COLO668 (cell line): ENCODE results near the gene EARS2.
"Not testable (repeated sequence)": the region's sequence is repeated elsewhere in the genome, so short reads cannot be mapped to it uniquely, and the experiment has no call there.

Experiments used
- DNase-seq: peaks from one replicate; lab custom pipeline; 2025; ENCODE audit not compliant: unreplicated experiment; lab: John Stamatoyannopoulos, UW

Gene EARS2

DNA sequence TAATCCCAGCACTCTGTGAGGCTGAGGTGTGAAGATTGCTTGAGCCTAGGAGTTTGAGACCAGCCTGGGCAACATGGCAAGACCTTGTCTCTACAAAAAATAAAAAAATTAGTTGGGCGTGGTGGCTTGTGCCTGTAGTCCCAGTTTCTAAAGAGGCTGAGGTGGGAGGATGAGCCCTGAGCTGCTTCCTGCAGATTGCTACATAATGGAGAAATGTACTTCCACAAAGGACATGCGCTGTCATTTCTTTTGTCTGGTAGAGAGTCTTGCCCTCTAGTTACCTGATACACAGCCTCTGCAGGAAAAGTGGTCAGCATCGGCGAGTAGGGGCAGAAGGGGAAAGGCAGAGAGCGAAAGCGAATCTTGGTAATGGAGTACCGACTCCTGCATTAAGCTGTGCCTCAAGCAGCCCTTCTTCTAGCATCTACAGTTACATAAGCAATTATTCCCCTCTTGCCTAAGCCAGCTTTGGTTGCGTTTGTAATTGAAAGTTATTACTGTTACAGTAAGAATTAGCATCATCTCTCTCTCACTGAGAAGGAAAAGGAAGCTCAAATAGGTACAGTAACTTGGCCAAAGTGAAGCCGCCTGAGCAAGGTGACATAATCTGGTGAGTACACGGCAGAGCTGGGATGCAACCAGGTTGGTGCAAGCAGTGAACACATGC lies 28.4 kb downstream of the EARS2 start:
- DNase-seq: no peak

DNA sequence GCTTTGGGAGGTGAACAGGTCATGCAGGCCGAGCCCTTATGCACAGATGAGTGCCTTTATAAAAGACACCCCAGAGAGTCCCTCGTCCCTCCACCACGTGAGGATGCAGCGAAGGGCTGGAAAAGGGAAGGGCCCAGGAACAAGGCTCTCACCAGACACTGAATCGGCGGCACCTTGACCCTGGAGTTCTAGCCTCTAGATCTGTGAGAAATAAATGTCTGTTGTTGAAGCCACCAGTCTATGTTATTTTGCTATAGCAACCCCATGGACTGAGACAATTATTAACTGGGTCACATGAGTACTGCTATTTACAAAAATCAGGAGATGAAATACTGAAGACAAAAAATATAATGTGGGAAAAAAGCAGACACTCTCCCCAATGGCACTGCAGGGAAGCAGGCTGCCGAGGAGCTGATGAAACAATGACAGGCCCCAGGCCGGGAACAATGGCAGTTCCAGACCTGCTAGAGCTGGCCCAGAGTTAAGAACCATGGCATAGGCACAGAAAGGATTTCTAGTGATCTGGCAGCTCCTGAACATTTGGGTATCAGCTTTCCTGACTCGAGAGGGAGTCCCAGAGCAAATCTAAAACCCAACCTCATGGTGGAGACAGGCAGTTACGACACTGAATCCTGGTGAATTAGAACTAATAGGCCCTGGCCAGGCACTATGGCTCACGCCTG lies 29.0 kb downstream of the EARS2 start:
- DNase-seq: no peak

DNA sequence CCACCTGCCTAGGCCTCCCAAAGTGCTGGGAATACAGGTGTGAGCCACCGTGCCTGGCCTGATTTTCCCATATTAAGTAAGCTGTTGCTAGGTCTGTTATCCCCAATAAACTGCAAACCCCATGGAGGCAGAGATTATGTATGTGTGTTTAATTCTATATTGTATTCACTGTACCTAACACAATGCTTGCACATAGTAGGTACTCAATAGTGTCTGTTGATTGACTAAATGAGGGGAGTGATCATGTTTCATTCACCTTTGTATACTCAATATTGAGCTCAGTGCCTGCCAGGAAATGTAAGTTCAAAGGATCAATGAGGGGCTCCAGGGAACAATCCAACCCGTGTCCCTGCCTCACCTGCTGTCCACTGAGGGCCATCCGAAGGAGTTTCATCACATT lies 32.3 kb downstream of the EARS2 start:
- no peak for DNase-seq

DNA sequence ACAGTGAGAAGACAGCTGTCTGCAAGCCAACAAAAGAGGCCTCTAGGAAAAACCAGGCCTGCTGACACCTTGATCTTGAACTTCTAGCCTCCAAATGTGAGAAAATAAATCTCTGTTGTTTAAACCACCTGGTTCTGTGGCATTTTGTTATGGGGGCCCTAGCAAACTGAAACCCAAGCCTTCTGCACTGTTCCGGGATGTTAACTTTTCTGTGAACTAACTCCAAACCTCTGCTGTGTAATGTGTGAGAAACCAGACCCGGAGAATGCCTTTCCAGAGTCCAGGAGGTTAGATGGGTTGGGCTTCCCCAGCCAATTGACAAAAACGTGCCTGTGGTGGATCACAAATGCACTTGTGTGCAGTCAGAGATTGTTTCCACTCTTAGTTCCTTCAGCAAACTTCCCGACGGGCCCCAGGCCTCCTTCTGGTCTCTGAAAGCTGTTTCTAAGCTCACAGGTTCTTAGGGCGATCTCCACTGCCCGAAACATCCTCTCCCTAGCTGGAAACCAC lies 33.2 kb downstream of the EARS2 start:
- no peak for DNase-seq

DNA sequence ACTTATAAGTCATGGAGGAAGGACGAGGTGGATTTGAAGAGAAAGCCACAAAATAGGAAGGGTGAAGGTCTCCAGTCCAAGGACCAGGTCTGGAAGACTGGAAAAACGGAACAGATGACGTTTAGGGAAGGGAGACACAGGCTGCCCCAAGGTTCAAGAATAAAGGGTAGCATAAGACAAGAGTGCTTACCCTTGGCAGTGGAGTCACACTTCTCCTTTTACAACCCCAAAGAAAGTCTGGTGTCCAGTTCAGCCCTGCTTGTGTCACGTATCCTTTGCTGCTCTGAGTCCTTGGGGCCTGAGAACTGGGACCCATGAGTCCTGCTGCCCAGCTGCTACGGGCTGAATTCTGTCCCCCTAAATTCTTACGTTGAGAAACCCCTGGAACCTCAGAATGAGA lies 33.8 kb downstream of the EARS2 start:
- DNase-seq: no peak

DNA sequence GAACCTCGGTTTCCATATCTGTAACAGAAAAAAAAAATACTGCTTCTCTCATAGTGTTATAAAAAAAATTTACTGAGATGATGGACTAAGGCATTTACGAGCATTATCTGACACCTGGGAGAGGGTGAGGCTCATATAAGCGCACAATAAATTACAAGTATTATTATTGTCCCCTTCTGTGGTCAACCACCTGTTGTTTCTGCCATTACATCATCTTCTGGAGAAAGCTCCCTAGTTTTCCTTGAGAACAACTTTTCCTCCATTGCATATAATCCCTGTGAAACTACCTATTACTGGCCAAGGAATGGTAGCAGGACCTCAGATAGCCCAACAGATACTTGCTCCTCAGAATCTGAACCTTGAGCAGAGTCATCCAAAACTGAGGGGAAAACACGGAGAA lies 35.2 kb downstream of the EARS2 start:
- no peak for DNase-seq

DNA sequence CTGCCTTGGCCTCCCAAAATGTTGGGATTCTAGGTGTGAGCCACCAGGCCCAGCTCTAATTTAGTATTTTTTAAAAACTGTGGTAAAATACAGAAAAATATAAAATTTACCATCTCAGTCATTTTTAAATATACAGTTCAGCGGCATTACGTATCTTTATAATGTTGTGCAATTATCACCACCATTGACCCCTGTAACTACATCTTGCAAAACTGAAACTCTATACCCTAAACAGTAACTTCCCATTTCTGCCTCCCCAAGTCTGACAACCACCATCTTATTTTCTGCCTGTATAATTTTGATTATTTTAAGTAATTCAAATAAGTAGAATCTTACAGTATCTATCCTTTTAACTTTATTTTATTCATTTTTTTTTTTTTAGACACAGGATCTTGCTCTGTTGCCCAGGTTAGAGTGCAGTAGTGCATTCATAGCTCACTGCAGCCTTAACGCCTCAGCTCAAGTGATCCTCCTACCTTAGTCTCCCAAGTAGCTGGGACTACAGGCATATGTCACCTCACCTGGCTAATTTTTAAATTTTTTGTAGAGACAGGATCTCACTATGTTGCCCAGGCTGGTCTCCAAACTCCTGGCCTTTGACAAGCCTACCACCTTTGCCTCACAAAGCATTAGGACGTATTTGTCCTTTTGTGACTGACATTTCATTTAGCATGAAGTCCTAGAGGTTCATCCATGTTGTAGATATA lies 36.0 kb downstream of the EARS2 start:
- no peak for DNase-seq

DNA sequence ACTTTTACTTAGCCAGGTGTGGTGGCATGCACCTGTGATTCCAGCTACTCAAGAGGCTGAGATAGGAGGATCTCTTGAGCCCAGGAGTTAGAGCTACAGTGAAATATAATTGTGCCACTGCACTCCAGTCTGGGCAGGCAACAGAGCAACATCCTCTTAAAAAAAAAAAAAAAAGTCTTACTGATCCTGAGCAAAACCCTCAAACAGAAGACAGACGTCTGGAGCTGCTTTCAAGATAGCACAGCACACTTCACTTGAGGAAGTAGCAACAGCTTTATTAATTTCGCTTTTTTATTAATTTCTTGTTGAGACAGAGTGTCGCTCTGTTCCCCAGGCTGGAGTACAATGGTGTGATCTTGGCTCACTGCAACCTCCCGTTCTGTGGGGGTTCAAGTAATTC lies 36.6 kb downstream of the EARS2 start:
- DNase-seq: no peak

DNA sequence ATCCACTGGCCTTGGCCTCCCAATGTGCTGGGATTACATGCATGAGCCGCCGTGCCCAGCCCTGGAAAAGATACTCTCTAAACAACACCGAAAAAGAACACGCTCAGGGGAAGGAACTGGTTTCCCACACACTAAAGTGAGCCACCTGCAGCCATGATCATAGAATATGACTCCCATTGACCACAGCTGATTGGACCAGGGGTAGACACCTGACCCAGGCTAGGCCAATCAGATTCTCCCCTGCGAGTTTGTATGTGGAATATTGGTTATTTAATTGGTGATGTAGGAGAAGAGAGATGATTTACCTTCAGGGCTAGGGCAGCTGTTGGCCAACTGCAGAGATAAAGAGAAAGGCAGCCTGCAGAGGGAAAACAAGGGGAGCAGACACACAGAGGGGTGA lies 37.9 kb downstream of the EARS2 start:
- no peak for DNase-seq

DNA sequence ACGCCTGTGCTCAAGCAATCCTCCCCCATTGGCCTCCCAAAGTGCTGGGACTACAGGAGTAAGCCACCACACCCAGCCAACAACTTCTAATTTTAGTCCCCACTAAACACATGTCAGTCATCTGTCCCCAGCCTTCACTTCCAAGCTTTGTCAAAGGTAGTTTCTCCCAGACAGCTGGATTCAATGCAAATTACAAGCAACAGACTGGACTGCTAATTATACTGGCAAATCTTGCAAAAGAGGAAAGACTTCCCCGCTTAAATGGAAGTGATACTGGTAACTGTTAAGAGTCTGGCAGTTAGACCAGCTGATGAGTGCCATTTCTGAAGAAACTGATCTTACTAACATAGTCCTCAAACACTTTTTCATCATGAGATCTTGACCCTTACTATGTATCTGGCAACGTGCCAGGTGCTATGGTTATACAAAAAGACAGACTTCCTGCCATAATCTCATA lies 38.7 kb downstream of the EARS2 start:
- DNase-seq: no peak

DNA sequence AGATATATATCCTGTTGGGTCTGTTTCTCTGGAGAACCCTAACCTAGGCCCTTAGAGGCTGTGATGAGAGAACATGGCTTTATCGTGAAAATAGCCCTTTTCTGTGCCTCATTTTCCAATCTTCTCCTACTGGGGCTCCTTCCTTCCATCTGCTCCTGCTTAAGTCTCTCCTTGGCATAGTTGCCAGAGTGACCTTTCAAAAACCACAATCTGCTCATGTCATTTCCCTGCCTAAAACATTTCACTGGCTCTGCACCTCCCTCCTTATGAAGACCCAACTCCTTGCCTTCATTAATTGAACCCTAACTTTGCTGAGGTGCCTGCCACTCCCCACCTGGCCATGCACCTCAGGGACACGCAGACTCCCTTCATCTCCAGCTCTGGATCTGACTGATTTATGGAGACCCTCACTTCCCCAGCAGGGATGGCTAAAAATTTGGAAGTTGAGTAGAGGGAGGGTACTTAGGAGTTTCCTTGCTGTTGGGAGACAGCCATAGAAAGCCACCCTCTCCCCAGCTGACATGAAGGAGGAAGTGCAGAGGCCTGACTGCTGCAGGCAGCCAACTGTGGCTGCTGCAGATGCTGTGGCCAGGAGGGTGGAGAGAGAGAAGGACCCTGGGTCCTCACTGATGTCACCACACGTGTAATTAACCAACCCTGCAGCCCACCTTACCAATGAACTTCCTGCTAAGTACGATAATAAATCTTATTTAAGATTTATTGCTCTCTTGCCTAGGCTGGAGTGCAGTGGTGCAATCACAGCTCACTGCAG lies 40.6 kb downstream of the EARS2 start:
- no peak for DNase-seq

DNA sequence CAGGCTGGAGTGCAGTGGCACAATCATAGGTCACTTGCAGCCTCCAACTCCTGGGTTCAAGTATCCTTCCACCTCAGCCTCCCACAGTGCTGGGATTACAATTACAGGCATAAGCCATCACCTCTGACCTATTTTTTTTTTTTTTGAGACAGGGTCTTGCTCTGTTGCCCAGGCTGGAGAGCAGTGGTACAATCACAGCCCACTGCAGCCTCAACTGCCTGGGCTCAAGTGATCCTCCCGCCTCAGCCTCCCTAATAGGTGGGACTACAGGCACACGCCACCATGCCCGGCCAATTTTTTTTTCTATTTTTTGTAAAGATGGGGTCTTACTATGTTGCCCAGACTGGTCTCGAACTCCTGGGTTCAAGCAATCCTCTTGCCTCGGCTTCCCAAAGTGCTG lies 41.3 kb downstream of the EARS2 start:
- no peak for DNase-seq

DNA sequence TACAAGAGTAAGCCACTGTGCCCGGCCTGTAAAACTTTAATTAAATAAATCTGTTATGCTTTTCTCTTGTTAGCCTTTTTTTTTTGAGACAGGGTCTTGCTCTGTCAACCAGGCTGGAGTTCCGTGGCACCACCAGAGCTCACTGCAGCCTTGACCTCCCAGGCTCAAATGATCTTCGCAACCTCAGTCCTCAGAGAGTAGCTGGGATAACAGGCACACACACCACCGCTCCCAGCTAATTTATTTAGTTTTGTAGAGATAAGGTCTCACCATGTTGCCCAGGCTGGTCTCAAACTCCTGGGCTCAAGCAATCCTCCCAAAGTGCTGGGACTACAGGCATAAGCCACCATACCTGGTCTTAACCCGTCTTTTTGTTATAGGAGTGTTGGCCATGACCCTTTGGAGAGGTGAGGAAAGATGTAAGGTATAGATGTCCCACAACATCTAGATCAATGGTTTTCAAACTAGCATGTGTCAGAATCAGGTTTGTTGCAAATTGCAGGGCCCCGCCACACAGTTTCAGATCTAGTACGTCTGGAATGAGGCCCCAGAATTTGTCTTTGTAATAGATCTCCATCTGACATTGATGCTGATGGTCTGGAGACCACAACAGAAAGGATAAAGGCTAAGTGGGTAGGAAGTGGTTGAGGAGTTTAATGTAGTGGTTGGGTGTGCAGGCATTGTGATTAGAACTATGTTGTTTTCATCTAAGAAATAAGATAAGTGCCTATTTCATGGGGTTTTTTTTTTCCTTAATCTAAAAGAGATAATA lies 42.6 kb downstream of the EARS2 start:
- DNase-seq: no peak

DNA sequence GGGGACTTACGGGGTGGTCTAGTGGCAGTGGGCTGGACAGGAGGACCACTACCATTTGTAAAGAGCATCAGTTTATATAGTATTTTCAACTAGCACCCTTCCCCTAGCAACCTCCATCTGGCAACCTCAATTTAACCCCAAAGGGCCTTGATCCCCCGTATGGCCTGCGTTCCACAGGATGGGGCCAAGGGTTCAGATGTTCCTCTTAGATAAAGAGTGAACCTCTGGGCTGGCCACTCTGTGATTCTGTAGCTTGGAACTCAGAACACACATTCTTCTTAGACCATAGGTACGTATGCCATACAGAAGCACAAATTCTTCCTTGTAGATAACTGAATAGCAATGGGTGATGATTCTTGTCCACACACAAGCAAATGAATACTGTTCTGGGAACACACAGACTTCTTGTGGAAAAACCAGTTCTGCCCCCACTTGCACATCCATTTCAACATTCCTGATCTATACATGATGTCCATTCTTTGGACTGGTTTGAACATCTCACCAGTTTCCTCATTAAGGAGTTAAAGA lies 44.9 kb downstream of the EARS2 start:
- DNase-seq: no peak

DNA sequence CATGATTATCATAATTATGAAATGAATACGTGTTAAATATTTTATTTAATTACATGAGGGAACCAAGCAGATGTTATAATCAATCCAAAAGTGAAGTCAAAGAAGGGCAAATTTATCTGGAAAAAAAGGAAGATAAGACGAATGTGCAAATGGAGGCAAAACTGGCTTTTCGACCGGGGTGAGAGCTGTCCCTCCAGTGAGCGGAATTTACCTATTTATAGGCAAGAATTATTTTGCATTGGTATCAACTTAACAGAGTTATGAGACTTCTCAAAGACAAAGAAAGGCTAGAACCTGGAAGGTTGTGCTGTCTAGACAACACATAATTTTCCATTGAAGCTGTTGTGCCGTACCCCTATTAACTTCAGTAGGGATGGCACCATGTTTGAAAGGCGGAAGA lies 45.4 kb downstream of the EARS2 start:
- DNase-seq: no peak

DNA sequence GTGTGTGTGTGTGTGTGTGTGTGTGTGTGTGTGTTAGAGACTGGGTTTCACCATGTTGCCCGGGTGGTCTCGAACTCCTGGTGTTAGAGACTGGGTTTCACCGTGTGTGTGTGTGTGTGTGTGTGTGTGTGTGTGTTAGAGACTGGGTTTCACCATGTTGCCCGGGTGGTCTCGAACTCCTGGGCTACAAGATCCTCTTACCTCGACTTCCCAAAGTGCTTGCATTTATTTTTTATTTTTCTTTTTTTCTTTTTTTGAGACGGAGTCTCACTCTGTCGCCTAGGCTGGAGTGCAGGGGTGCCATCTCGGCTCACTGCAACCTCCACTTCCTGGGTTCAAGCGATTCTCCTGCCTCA lies 46.3 kb downstream of the EARS2 start:
- not testable (repeated sequence) for DNase-seq

DNA sequence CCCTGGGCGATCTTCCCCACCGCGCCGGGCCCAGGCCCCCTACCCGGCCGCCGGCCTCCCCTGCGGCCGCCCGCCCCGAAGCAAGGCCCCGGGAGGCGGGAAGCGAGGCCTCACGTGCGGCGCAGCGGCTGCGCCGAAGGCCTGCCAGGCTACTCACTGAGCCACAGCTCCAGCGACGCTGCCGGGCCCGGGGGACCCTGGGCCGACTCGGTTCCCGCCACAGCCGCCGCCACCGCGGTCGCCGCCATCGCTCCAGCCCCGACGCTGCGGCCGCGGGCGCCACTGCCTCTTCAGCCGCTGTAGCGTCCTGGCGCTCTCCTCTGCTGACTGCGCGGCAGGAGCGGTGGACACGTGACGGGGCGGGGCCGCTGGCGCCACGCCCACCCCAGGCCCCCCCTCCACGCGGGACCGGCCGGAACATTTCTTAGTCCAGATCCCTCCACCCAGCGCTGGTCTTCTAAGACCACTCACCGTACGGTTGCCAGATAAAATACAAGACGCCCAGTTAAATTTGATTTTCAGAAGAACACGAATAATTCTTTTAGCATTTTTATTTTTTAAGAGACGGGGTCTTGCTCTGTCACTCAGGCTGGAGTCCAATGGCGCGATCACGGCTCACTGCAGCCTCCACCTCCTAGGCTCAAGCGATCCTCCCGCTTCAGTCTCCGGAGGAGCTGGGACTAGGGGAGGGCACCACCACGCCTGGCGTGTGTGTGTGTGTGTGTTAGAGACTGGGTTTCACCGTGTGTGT lies 46.8 kb downstream of the EARS2 start, which contains the start of gene GGA2:
GGA2 (minus strand) TSS at position 331 of the 751 bp plus-strand sequence; CDS start at position 248, 83 bp downstream.
- DNase-seq: peak; percentile 83

DNA sequence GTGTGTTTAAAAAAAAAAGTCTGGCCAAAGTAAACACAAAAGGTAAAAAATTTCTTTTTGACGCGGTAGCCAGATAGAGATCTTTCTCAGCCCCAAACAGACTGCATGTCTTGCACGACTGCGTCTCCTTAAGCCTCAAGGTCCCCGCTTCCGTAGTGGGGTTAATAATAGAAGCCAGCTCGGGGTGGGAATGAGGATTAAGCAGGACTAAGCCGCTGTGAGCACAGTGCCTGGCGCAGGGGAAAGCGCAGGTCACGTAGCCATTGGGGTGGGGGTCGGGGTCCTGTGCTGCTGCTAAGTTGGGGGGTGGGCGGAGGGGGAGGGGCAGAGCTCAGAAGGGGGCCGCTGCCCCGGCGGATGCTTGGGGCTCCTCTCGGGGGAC lies 47.4 kb downstream of the EARS2 start:
- DNase-seq: peak; percentile 31

DNA sequence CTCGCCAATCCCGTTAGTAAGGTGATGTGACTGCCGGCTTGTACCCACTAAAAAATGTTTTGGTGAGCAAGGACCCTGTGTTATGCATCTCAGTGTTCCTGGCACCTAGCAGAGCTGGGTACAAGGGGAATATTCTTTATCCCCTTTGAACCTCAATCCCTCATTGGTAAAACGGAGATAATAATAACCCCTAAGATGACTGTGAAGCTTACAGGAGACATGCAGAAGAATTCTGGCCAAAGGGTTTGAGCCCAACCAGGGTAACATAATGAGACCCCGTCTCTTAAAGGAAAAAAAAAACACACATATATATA lies 47.8 kb downstream of the EARS2 start:
- no peak for DNase-seq
